ENCODE results near the gene CLDN8. TPM values are rescaled to one million over a fixed set of nuclear protein-coding genes. Genes with fewer than 3 reads are reported as not detected.

CLDN8 gene
- total RNA-seq, result not detected in 2 replicates

GRCh38 chr21:30216041-30216723, at the start of gene CLDN8:
Gene CLDN8, minus strand, starts transcription at chr21:30216097. Its CDS starts 172 bp downstream, at chr21:30215925.
- no peak within 1 kb of the TSS for H3K4me3 ChIP-seq (ENCODE audit: low read depth, low read length)
- no peak for TF ChIP-seq CTCF (IDR thresholded peaks at IDR 0.05; ENCODE audit: insufficient read depth, low read depth, low read length)
- DNase-seq (ENCODE audit: low read depth), result no peak

- H3K4me3 ChIP-seq (ENCODE audit: low read depth, low read length), result no peak overlapping the region
- peak; percentile 14 for DNase-seq (ENCODE audit: low read depth)
- TF ChIP-seq CTCF (IDR thresholded peaks at IDR 0.05; ENCODE audit: insufficient read depth, low read depth, low read length), result peak; percentile 22
These were observed 41.9 kb upstream of the CLDN8 start for GRCh38 chr21:30257773-30258172.

- no peak for TF ChIP-seq CTCF (IDR thresholded peaks at IDR 0.05; ENCODE audit: insufficient read depth, low read depth, low read length)
- DNase-seq (ENCODE audit: low read depth), result no peak
- H3K4me3 ChIP-seq (ENCODE audit: low read depth, low read length), result no peak overlapping the region
These were observed 40.2 kb upstream of the CLDN8 start for GRCh38 chr21:30256100-30256499.

- TF ChIP-seq CTCF (IDR thresholded peaks at IDR 0.05; ENCODE audit: insufficient read depth, low read depth, low read length), result no peak
- DNase-seq (ENCODE audit: low read depth), result no peak
- H3K4me3 ChIP-seq (ENCODE audit: low read depth, low read length), result no peak overlapping the region
These were observed 39.8 kb upstream of the CLDN8 start for GRCh38 chr21:30255679-30256078.

- no peak for TF ChIP-seq CTCF (IDR thresholded peaks at IDR 0.05; ENCODE audit: insufficient read depth, low read depth, low read length)
- no peak overlapping the region for H3K4me3 ChIP-seq (ENCODE audit: low read depth, low read length)
- no peak for DNase-seq (ENCODE audit: low read depth)
These were observed 35.9 kb upstream of the CLDN8 start for GRCh38 chr21:30251781-30252180.

GRCh38 chr21:30249936-30250335, 34.0 kb upstream of the CLDN8 start:
- TF ChIP-seq CTCF (IDR thresholded peaks at IDR 0.05; ENCODE audit: insufficient read depth, low read depth, low read length), result no peak
- DNase-seq (ENCODE audit: low read depth), result no peak
- H3K4me3 ChIP-seq (ENCODE audit: low read depth, low read length), result no peak overlapping the region

GRCh38 chr21:30248844-30249243, 32.9 kb upstream of the CLDN8 start:
- no peak for TF ChIP-seq CTCF (IDR thresholded peaks at IDR 0.05; ENCODE audit: insufficient read depth, low read depth, low read length)
- no peak overlapping the region for H3K4me3 ChIP-seq (ENCODE audit: low read depth, low read length)
- no peak for DNase-seq (ENCODE audit: low read depth)

All from fibroblast of villous mesenchyme (primary cell).